Stomach (tissue), 9 donors: Measurements from ENCODE around the gene ANKRD10. TPM values are rescaled to one million over a fixed set of nuclear protein-coding genes. Genes with fewer than 3 reads are reported as not detected.

ENCODE experiments used
- DNase-seq, 2 donors: peaks; one replicate each; pipeline versions ENCODE4 v3.0.0 to v3.0.0-alpha.2; 2013 to 2019
- H3K27ac ChIP-seq, 5 donors: fragments of 200-600 bp in 4 of 5; sonication (generic) in 4 of 5; one replicate each; pipeline ENCODE4 v1.5.1; 2013 to 2019; ENCODE audit warnings: mild to moderate bottlenecking in 1 of 5, moderate library complexity in 1 of 5
- H3K27me3 ChIP-seq, 3 donors: fragments of 200-600 bp; sonication (generic); one replicate each; pipeline ENCODE4 v1.5.1; 2017 to 2019; ENCODE audit warnings: mixed run types in 1 of 3
- H3K36me3 ChIP-seq, 4 donors: fragments of 200-600 bp; sonication (generic); 1 replicate in 3 of 4; 2 replicates in 1 of 4; pipeline ENCODE4 v1.5.1; 2016 to 2019
- H3K4me1 ChIP-seq, 4 donors: fragments of 200-600 bp; sonication (generic); one replicate each; pipeline ENCODE4 v1.5.1; 2016 to 2019
- H3K4me3 ChIP-seq, 4 donors: fragments of 200-600 bp; sonication (generic) in 3 of 4; one replicate each; pipeline ENCODE4 v1.5.1; 2016 to 2019; ENCODE audit warnings: mild to moderate bottlenecking in 1 of 4
- H3K9me3 ChIP-seq, 4 donors: fragments of 200-600 bp; sonication (generic); one replicate each; pipeline ENCODE4 v1.5.1; 2016 to 2019
- EP300 ChIP-seq: sonication (generic); formaldehyde crosslinking; IDR thresholded peaks from one replicate; pipeline ENCODE4 v1.6.1; 2017; ENCODE audit warnings: antibody characterized with exemption
- POLR2A ChIP-seq, 4 donors: fragments of 450-650 bp; IDR thresholded peaks; one replicate each; pipeline ENCODE4 v1.6.1; 2016; ENCODE audit warnings: antibody characterized with exemption in 4 of 4, control low read depth in 2 of 4, mild to moderate bottlenecking in 1 of 4, moderate library complexity in 1 of 4
- POLR2AphosphoS5 ChIP-seq, 3 donors: sonication (generic); formaldehyde crosslinking; IDR thresholded peaks; one replicate each; pipeline ENCODE4 v1.6.1; 2016; ENCODE audit warnings: antibody characterized with exemption in 3 of 3
- WGBS, 5 donors: extraction: QIAGEN DNeasy Blood & Tissue Kit in 3 of 5; methylation state at CpG; one replicate each; pipeline versions ENCODE4 v1.1.5 to v1.1.7; 2013 to 2018; 5-methylcytosine and 5-hydroxymethylcytosine counted together
- intact Hi-C: fragments of 100-400 bp; cut with DNase I; formaldehyde crosslinking; loops from one replicate; pipeline ENCODE4 v1.15.1; 2023; ENCODE audit warnings: low total_unique reads
- polyA plus RNA-seq, 3 donors: library from polyadenylated mRNA; stranded (reverse); fragments of 200-250 nt; gene quantifications; one replicate each; pipeline ENCODE4 v1.2.3, GENCODE V29; 2013
- total RNA-seq, 5 donors: library from RNA; depleted of rRNA; stranded (reverse); fragments of >200 nt; gene quantifications; one replicate each; pipeline versions ENCODE4 v1.1.0 to v1.2.3, GENCODE V29; 2014 to 2016
- TF ChIP-seq, protein P1 (sequence below), 7 experiments: fragments of 450-650 bp in 4 of 7; fragments of 200-600 bp in 3 of 7; sonication (generic) in 3 of 7; IDR thresholded peaks; one replicate each; pipeline ENCODE4 v1.5.1; 2016 to 2019; ENCODE audit warnings: antibody characterized with exemption in 7 of 7, control low read depth in 2 of 7, mild to moderate bottlenecking in 1 of 7
- donor health status: healthy with polysubstance abuse.
- donor health status: Bipolar disorder and iron deficiency.
- donor health status: healthy.

Gene ANKRD10
- total and polyA plus RNA-seq, 8 donors, result 37.4 to 246 (median 123) TPM

- peaks cover 0 to 10% (median 0%) of the 10 kb centered on the region in 3 donors for H3K27me3 ChIP-seq
- no peaks in the 10 kb centered on the region for H3K36me3 ChIP-seq
- H3K27ac ChIP-seq, result no peak overlapping the region
- no peaks in the 10 kb centered on the region for H3K4me1 ChIP-seq
- no peak for DNase-seq
- intact Hi-C loops, result no loop called here
- no peak overlapping the region for H3K4me3 ChIP-seq
- TF ChIP-seq POLR2AphosphoS5 (IDR thresholded peaks at IDR 0.05) (no peak), EP300 (no peak), POLR2A (IDR thresholded peaks at IDR 0.05) (no peak)
- TF ChIP-seq, protein P1, sequence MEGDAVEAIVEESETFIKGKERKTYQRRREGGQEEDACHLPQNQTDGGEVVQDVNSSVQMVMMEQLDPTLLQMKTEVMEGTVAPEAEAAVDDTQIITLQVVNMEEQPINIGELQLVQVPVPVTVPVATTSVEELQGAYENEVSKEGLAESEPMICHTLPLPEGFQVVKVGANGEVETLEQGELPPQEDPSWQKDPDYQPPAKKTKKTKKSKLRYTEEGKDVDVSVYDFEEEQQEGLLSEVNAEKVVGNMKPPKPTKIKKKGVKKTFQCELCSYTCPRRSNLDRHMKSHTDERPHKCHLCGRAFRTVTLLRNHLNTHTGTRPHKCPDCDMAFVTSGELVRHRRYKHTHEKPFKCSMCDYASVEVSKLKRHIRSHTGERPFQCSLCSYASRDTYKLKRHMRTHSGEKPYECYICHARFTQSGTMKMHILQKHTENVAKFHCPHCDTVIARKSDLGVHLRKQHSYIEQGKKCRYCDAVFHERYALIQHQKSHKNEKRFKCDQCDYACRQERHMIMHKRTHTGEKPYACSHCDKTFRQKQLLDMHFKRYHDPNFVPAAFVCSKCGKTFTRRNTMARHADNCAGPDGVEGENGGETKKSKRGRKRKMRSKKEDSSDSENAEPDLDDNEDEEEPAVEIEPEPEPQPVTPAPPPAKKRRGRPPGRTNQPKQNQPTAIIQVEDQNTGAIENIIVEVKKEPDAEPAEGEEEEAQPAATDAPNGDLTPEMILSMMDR (IDR thresholded peaks at IDR 0.05), result no peak
- 86 to 92% (median 87%) methylated on average over 3 of the region's 3 CpGs for WGBS, 5 donors
- H3K9me3 ChIP-seq, result peaks cover 9 to 40% (median 27%) of the 10 kb centered on the region in 4 donors
Observed at GRCh38 chr13:110932588-110932987, 17.7 kb upstream of the ANKRD10 start.

GRCh38 chr13:110929104-110929777 is 14.4 kb upstream of the ANKRD10 start:
- TF ChIP-seq, protein P1 (IDR thresholded peaks at IDR 0.05), result no peak
- TF ChIP-seq POLR2A (IDR thresholded peaks at IDR 0.05) (no peak), POLR2AphosphoS5 (IDR thresholded peaks at IDR 0.05) (no peak), EP300 (no peak)
- DNase-seq, result no peak
- Histone ChIP-seq H3K4me1 (no peaks in the 10 kb centered on the region), H3K4me3 (no peak overlapping the region), H3K9me3 (peaks cover 9 to 33% (median 18%) of the 10 kb centered on the region in 4 donors), H3K27me3 (peaks cover 0 to 13% (median 0%) of the 10 kb centered on the region in 3 donors), H3K36me3 (no peaks in the 10 kb centered on the region), H3K27ac (no peak overlapping the region)
- WGBS, 5 donors, result 83 to 92% (median 85%) methylated on average over 3 of the region's 3 CpGs
- intact Hi-C loops, result loop anchor here (10.0 kb wide), 1 partner anchor 66 kb away; no protein-coding TSS in a partner anchor

GRCh38 chr13:110925023-110925612 is 10.2 kb upstream of the ANKRD10 start:
- H3K36me3 ChIP-seq, result no peaks in the 10 kb centered on the region
- WGBS, 5 donors, result 73 to 84% (median 77%) methylated on average over 8 of the region's 8 CpGs
- intact Hi-C loops, result loop anchor here (10.0 kb wide), 1 partner anchor 70 kb away; no protein-coding TSS in a partner anchor
- TF ChIP-seq POLR2AphosphoS5 (IDR thresholded peaks at IDR 0.05) (no peak), EP300 (no peak), POLR2A (IDR thresholded peaks at IDR 0.05) (no peak)
- TF ChIP-seq, protein P1 (IDR thresholded peaks at IDR 0.05), result no peak
- no peak overlapping the region for H3K27ac ChIP-seq
- peaks cover 0 to 38% (median 12%) of the 10 kb centered on the region in 3 donors for H3K27me3 ChIP-seq
- no peaks in the 10 kb centered on the region for H3K4me1 ChIP-seq
- H3K4me3 ChIP-seq, result no peak overlapping the region
- DNase-seq, result peak in 1 of 2 donors; percentile 59
- peaks cover 0 to 3% (median 0%) of the 10 kb centered on the region in 4 donors for H3K9me3 ChIP-seq

GRCh38 chr13:110924639-110924934 is 9.7 kb upstream of the ANKRD10 start:
- H3K27me3 ChIP-seq, result peaks cover 0 to 38% (median 12%) of the 10 kb centered on the region in 3 donors
- intact Hi-C loops, result loop anchor here (10.0 kb wide), 1 partner anchor 70 kb away; no protein-coding TSS in a partner anchor
- WGBS, 5 donors, result 81 to 93% (median 85%) methylated on average over 4 of the region's 4 CpGs
- no peaks in the 10 kb centered on the region for H3K4me1 ChIP-seq
- TF ChIP-seq POLR2AphosphoS5 (IDR thresholded peaks at IDR 0.05), result no peak
- no peak for TF ChIP-seq POLR2A (IDR thresholded peaks at IDR 0.05)
- TF ChIP-seq, protein P1 (IDR thresholded peaks at IDR 0.05), result no peak
- no peak for TF ChIP-seq EP300
- DNase-seq, result no peak
- no peaks in the 10 kb centered on the region for H3K9me3 ChIP-seq
- H3K27ac ChIP-seq, result no peak overlapping the region
- H3K36me3 ChIP-seq, result no peaks in the 10 kb centered on the region
- H3K4me3 ChIP-seq, result no peak overlapping the region
